Keratinocyte (primary cell): ENCODE measurements around the gene LIMS3.
"Not testable (repeated sequence)": the region's sequence is repeated elsewhere in the genome, so short reads cannot be mapped to it uniquely, and the experiment has no call there.

ENCODE experiments used
- EZH2 ChIP-seq: IDR thresholded peaks from one replicate; pipeline ENCODE4 v1.6.1; 2012; ENCODE audit warnings: inconsistent platforms, mild to moderate bottlenecking, low read length, moderate library complexity
- TF ChIP-seq, protein P1 (sequence below), 3 experiments: IDR thresholded peaks in 1 of 3; conservative IDR thresholded peaks in 1 of 3; optimal IDR thresholded peaks in 1 of 3; 2 replicates in 2 of 3; 3 replicates in 1 of 3; pipeline versions ENCODE3 to v1.5.1; 2011; ENCODE audit warnings: low read length in 3 of 3, mild to moderate bottlenecking in 3 of 3, moderate library complexity in 2 of 3, control low read depth in 1 of 3, inconsistent platforms in 1 of 3; ENCODE audit not compliant: insufficient read depth in 2 of 3; ENCODE audit errors: extremely low read depth in 1 of 3

DNA sequence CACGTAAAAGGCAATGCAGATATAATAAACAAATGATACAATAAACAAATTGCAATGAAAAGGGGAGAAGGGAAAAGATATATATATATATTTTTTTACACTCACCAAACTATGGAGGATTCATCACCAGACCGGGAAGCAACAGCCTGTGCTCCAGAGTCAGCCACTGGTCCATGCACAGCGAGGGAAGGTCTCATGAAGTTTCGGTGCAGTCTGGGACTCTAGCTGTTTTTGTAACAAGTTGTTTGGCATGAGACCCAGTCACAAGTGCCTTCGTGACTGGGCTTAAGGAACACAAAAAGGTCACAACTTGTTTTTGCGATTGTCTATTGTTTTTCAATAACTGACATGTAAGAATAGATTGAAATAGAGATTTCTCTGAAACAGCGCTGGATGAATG lies 4.8 kb upstream of the LIMS3 start:
- TF ChIP-seq, protein P1, sequence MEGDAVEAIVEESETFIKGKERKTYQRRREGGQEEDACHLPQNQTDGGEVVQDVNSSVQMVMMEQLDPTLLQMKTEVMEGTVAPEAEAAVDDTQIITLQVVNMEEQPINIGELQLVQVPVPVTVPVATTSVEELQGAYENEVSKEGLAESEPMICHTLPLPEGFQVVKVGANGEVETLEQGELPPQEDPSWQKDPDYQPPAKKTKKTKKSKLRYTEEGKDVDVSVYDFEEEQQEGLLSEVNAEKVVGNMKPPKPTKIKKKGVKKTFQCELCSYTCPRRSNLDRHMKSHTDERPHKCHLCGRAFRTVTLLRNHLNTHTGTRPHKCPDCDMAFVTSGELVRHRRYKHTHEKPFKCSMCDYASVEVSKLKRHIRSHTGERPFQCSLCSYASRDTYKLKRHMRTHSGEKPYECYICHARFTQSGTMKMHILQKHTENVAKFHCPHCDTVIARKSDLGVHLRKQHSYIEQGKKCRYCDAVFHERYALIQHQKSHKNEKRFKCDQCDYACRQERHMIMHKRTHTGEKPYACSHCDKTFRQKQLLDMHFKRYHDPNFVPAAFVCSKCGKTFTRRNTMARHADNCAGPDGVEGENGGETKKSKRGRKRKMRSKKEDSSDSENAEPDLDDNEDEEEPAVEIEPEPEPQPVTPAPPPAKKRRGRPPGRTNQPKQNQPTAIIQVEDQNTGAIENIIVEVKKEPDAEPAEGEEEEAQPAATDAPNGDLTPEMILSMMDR (optimal IDR thresholded peaks at IDR 0.05 in 1 of 3, IDR thresholded peaks at IDR 0.05 in 1 of 3, conservative IDR thresholded peaks at IDR 0.05 in 1 of 3; ENCODE audit: extremely low read depth in 1 of 3, insufficient read depth in 2 of 3, low read length in 3 of 3) = not testable (repeated sequence)
- not testable (repeated sequence) for TF ChIP-seq EZH2
